Right lobe of liver (tissue), 6 donors: ENCODE data around the gene JCAD. TPM values are rescaled to one million over a fixed set of nuclear protein-coding genes. Genes with fewer than 3 reads are reported as not detected.

Source experiments
- ATAC-seq, 4 donors: fragments of 200-7000 bp; cut with Tn5 transposase; one replicate each; pipeline ENCODE4 v1.9.1; 2020; ENCODE audit warnings: mild to moderate bottlenecking in 4 of 4, moderate library complexity in 4 of 4
- DNase-seq, 3 donors: peaks; one replicate each; pipeline ENCODE4 v3.0.0-alpha.2; 2020
- H3K27ac ChIP-seq, 3 donors: fragments of 200-600 bp; one replicate each; pipeline ENCODE4 v1.8.0; 2022
- H3K27me3 ChIP-seq, 2 donors: fragments of 200-600 bp; one replicate each; pipeline ENCODE4 v1.8.0; 2022
- H3K36me3 ChIP-seq, 4 donors: fragments of 200-600 bp; sonication (generic) in 1 of 4; one replicate each; pipeline versions ENCODE4 v1.5.1 to v1.8.0; 2017 to 2022; ENCODE audit warnings: control low read depth in 1 of 4
- H3K4me1 ChIP-seq, 4 donors: fragments of 200-600 bp; sonication (generic) in 1 of 4; one replicate each; pipeline versions ENCODE4 v1.5.1 to v1.8.0; 2017 to 2022; ENCODE audit warnings: control low read depth in 1 of 4
- H3K4me3 ChIP-seq, 3 donors: fragments of 200-600 bp; one replicate each; pipeline ENCODE4 v1.8.0; 2022
- H3K9me3 ChIP-seq, 4 donors: fragments of 200-600 bp; sonication (generic) in 1 of 4; one replicate each; pipeline versions ENCODE4 v1.5.1 to v1.8.0; 2017 to 2022; ENCODE audit warnings: control low read depth in 1 of 4
- CTCF ChIP-seq, 4 donors: fragments of 200-600 bp in 3 of 4; fragments of 450-650 bp in 1 of 4; IDR thresholded peaks; one replicate each; pipeline versions ENCODE4 v1.5.1 to v1.8.0; 2016 to 2022; ENCODE audit warnings: antibody characterized with exemption in 4 of 4, mild to moderate bottlenecking in 2 of 4
- POLR2A ChIP-seq: fragments of 450-650 bp; IDR thresholded peaks from one replicate; pipeline ENCODE4 v1.6.1; 2017; ENCODE audit warnings: antibody characterized with exemption, mild to moderate bottlenecking
- WGBS: methylation state at CpG from one replicate; pipeline ENCODE4 v1.1.6; 2018; ENCODE audit warnings: low coverage, low lambda C conversion rate; ENCODE audit not compliant: insufficient coverage; ENCODE audit errors: missing lambda C conversion rate; 5-methylcytosine and 5-hydroxymethylcytosine counted together
- intact Hi-C, 2 donors: fragments of 100-400 bp; cut with DNase I; formaldehyde crosslinking; loops; one replicate each; pipeline versions ENCODE4 v1.11.2 to v1.14.1; 2022
- total RNA-seq, 6 experiments: library from RNA; depleted of rRNA in 2 of 6; stranded (reverse); fragments of >200 nt in 2 of 6; fragmentation: NEBNext Ultra II Directional in 3 of 6; extraction: Animal tissue kit (Norgen Biotek cat#: 25700) in 3 of 6; gene quantifications; one replicate each; pipeline versions ENCODE4 v1.1.0 to v1.2.4, GENCODE V29; 2016 to 2023
- donor health status: DM: no; HTN: yes; CAD: no.
- donor health status: DM: no; HTN: no; CAD: no.
- donor health status: DM: no; HTN: no; CAD: no.
- donor health status: DM: no; HTN: yes; CAD: no.
- donor health status: DM: no; HTN: yes; CAD: no.

Gene JCAD
- total RNA-seq, 6 experiments from 2014 or later: 1.4 to 3.7 (median 2.0) TPM

- DNase-seq (no peak), ATAC-seq (no peak)
- TF ChIP-seq CTCF (IDR thresholded peaks at IDR 0.05) (no peak), POLR2A (no peak)
- Histone ChIP-seq H3K4me3 (no peak overlapping the region), H3K9me3 (no peaks in the 10 kb centered on the region), H3K27me3 (no peaks in the 10 kb centered on the region), H3K36me3 (no peaks in the 10 kb centered on the region), H3K27ac (no peak overlapping the region), H3K4me1 (no peaks in the 10 kb centered on the region)
- intact Hi-C loops: no loop called here
- 69% methylated on average over 5 of the region's 5 CpGs for WGBS
Measured at GRCh38 chr10:30094601-30095000, 35.2 kb upstream of the JCAD start.

- Histone ChIP-seq H3K4me3 (no peak overlapping the region), H3K9me3 (no peaks in the 10 kb centered on the region), H3K27ac (no peak overlapping the region), H3K36me3 (no peaks in the 10 kb centered on the region), H3K27me3 (no peaks in the 10 kb centered on the region), H3K4me1 (no peaks in the 10 kb centered on the region)
- DNase-seq (no peak), ATAC-seq (peak in 1 of 4 donors; percentile 83)
- intact Hi-C loops: no loop called here
- TF ChIP-seq POLR2A (no peak), CTCF (IDR thresholded peaks at IDR 0.05) (no peak)
- 43% methylated on average over 7 of the region's 9 CpGs for WGBS
Measured at GRCh38 chr10:30093303-30093950, 34.0 kb upstream of the JCAD start.

GRCh38 chr10:30092151-30092790 lies 32.9 kb upstream of the JCAD start:
- Histone ChIP-seq H3K4me1 (no peaks in the 10 kb centered on the region), H3K27ac (no peak overlapping the region), H3K4me3 (no peak overlapping the region), H3K27me3 (no peaks in the 10 kb centered on the region), H3K9me3 (no peaks in the 10 kb centered on the region), H3K36me3 (no peaks in the 10 kb centered on the region)
- no peak for ATAC-seq
- WGBS: 59% methylated on average over 11 of the region's 14 CpGs
- TF ChIP-seq POLR2A (no peak), CTCF (IDR thresholded peaks at IDR 0.05) (no peak)
- DNase-seq: no peak
- intact Hi-C loops: no loop called here

- no peak for DNase-seq
- Histone ChIP-seq H3K27me3 (no peaks in the 10 kb centered on the region), H3K9me3 (no peaks in the 10 kb centered on the region), H3K4me1 (no peaks in the 10 kb centered on the region), H3K4me3 (no peak overlapping the region), H3K27ac (no peak overlapping the region), H3K36me3 (no peaks in the 10 kb centered on the region)
- 61% methylated on average over 4 of the region's 4 CpGs for WGBS
- ATAC-seq: no peak
- intact Hi-C loops: no loop called here
- no peak for TF ChIP-seq POLR2A
- TF ChIP-seq CTCF (IDR thresholded peaks at IDR 0.05): no peak
Measured at GRCh38 chr10:30091136-30091535, 31.8 kb upstream of the JCAD start.
